ENCODE data around the gene DACT1. TPM values are rescaled to one million over a fixed set of nuclear protein-coding genes. Genes with fewer than 3 reads are reported as not detected.

DACT1 gene
- total RNA-seq, 4 donors from 2014 or later, result 1.8 to 5.1 (median 3.3) TPM

GRCh38 chr14:58641509-58641908 is 3.7 kb downstream of the DACT1 start:
- no peak for TF ChIP-seq EP300 (IDR thresholded peaks at IDR 0.05)
- no peak for TF ChIP-seq POLR2AphosphoS5 (IDR thresholded peaks at IDR 0.05)
- no peak for TF ChIP-seq CTCF (IDR thresholded peaks at IDR 0.05)
- TF ChIP-seq POLR2A (IDR thresholded peaks at IDR 0.05), result no peak
- Histone ChIP-seq H3K27me3 (no peaks in the 10 kb centered on the region), H3K36me3 (peaks cover 3% of the 10 kb centered on the region), H3K9me3 (no peaks in the 10 kb centered on the region), H3K27ac (no peak overlapping the region), H3K4me3 (no peak overlapping the region), H3K4me1 (peaks cover 28% of the 10 kb centered on the region)
- WGBS, result 94% methylated on average over 5 of the region's 5 CpGs
- no peak for DNase-seq (ENCODE audit: low spot score in 2 of 2)

- DNase-seq (ENCODE audit: low spot score in 2 of 2), result no peak
- Histone ChIP-seq H3K36me3 (peaks cover 3% of the 10 kb centered on the region), H3K4me3 (no peak overlapping the region), H3K9me3 (no peaks in the 10 kb centered on the region), H3K4me1 (peaks cover 17% of the 10 kb centered on the region), H3K27ac (no peak overlapping the region), H3K27me3 (no peaks in the 10 kb centered on the region)
- TF ChIP-seq CTCF (IDR thresholded peaks at IDR 0.05) (no peak), EP300 (IDR thresholded peaks at IDR 0.05) (no peak), POLR2AphosphoS5 (IDR thresholded peaks at IDR 0.05) (no peak), POLR2A (IDR thresholded peaks at IDR 0.05) (no peak)
- WGBS, result 60% methylated on average over 1 of the region's 1 CpG
These were observed 5.6 kb downstream of the DACT1 start for GRCh38 chr14:58643366-58643765.

- DNase-seq (ENCODE audit: low spot score in 2 of 2), result no peak
- 89% methylated on average over 20 of the region's 20 CpGs for whole genome bisulfite sequencing
- TF ChIP-seq EP300 (IDR thresholded peaks at IDR 0.05) (no peak), POLR2AphosphoS5 (IDR thresholded peaks at IDR 0.05) (no peak), CTCF (IDR thresholded peaks at IDR 0.05) (no peak), POLR2A (IDR thresholded peaks at IDR 0.05) (no peak)
- Histone ChIP-seq H3K36me3 (peaks cover 3% of the 10 kb centered on the region), H3K27me3 (no peaks in the 10 kb centered on the region), H3K4me1 (no peaks in the 10 kb centered on the region), H3K27ac (no peak overlapping the region), H3K9me3 (no peaks in the 10 kb centered on the region), H3K4me3 (no peak overlapping the region)
These were observed 7.9 kb downstream of the DACT1 start for GRCh38 chr14:58645641-58646040.

- DNase-seq (ENCODE audit: low spot score in 2 of 2), result no peak
- no peaks in the 10 kb centered on the region for H3K4me1 ChIP-seq
- WGBS, result 96% methylated on average over 32 of the region's 34 CpGs
- no peak for TF ChIP-seq POLR2A (IDR thresholded peaks at IDR 0.05)
- no peaks in the 10 kb centered on the region for H3K9me3 ChIP-seq
- no peaks in the 10 kb centered on the region for H3K27me3 ChIP-seq
- H3K4me3 ChIP-seq, result no peak overlapping the region
- H3K27ac ChIP-seq, result no peak overlapping the region
- H3K36me3 ChIP-seq, result peaks cover 3% of the 10 kb centered on the region
These were observed 8.7 kb downstream of the DACT1 start for GRCh38 chr14:58646479-58646878.

GRCh38 chr14:58647777-58648176 is 10.0 kb downstream of the DACT1 start:
- no peak overlapping the region for H3K4me3 ChIP-seq
- no peaks in the 10 kb centered on the region for H3K4me1 ChIP-seq
- no peaks in the 10 kb centered on the region for H3K9me3 ChIP-seq
- DNase-seq (ENCODE audit: low spot score in 2 of 2), result no peak
- no peaks in the 10 kb centered on the region for H3K27me3 ChIP-seq
- H3K27ac ChIP-seq, result no peak overlapping the region
- no peak for TF ChIP-seq CTCF (IDR thresholded peaks at IDR 0.05)
- TF ChIP-seq POLR2A (IDR thresholded peaks at IDR 0.05), result no peak
- TF ChIP-seq POLR2AphosphoS5 (IDR thresholded peaks at IDR 0.05), result no peak
- H3K36me3 ChIP-seq, result peaks cover 3% of the 10 kb centered on the region
- WGBS, result 86% methylated on average over 4 of the region's 4 CpGs

- Histone ChIP-seq H3K27me3 (no peaks in the 10 kb centered on the region), H3K27ac (no peak overlapping the region), H3K4me1 (no peaks in the 10 kb centered on the region), H3K4me3 (no peak overlapping the region), H3K36me3 (peaks cover 2% of the 10 kb centered on the region), H3K9me3 (no peaks in the 10 kb centered on the region)
- no peak for DNase-seq (ENCODE audit: low spot score in 2 of 2)
- no peak for TF ChIP-seq POLR2AphosphoS5 (IDR thresholded peaks at IDR 0.05)
- TF ChIP-seq POLR2A (IDR thresholded peaks at IDR 0.05), result no peak
- no peak for TF ChIP-seq EP300 (IDR thresholded peaks at IDR 0.05)
- TF ChIP-seq CTCF (IDR thresholded peaks at IDR 0.05), result no peak
- WGBS, result 71% methylated on average over 2 of the region's 2 CpGs
These were observed 13.1 kb downstream of the DACT1 start for GRCh38 chr14:58650857-58651256.
